Measurements from ENCODE around the gene FSIP1.

GRCh38 chr15:39782441-39783138 is at the start of gene FSIP1:
- no peak for TF ChIP-seq POLR2A (IDR thresholded peaks at IDR 0.05; ENCODE audit: low read depth)
- no peak for TF ChIP-seq EP300 (IDR thresholded peaks at IDR 0.05)
